Measurements from ENCODE around the gene RPS15. TPM values are rescaled to one million over a fixed set of nuclear protein-coding genes. Genes with fewer than 3 reads are reported as not detected.
"Not testable (repeated sequence)": the region's sequence is repeated elsewhere in the genome, so short reads cannot be mapped to it uniquely, and the experiment has no call there.

RPS15 gene
- total RNA-seq, 4 donors from 2014 or later, result 1,297 to 2,978 (median 2,171) TPM

DNA sequence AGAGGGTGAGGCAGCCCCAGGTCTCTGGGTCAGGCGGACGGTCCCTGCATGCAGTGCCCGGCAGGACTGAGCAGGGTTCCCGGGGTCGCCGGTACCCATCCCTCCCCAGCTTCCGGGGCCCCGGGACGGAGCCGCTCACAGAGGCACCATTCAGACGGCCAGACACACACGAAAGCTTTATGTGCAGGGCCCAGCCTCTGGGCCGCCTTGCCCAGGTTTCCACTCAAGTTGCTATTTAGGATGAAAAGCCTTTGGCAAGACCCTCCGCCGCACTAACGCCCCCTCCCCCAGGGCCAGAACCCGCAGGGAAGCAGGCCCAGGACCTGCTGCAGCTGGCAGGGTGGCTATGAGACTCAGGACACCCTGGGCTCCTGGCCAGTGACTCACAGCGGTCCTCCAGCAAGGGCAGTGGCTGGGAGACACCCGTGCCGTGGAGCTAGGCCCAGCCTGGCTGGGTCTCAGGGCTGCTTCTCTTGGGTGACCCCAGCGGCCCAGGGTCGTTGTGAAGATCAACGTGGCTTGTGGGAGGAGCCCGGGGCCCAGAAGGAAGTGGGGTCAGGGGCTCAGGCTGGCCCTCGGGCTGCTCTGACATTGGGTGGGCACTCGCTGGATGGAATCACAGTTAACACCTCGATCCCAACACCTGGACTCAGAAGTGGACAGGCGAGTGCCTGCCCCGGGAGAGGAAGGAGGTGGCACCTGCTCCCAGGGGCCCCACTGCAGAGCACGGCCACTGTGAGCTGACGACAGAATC is 36.0 kb downstream of the RPS15 start:
- TF ChIP-seq, protein P1, sequence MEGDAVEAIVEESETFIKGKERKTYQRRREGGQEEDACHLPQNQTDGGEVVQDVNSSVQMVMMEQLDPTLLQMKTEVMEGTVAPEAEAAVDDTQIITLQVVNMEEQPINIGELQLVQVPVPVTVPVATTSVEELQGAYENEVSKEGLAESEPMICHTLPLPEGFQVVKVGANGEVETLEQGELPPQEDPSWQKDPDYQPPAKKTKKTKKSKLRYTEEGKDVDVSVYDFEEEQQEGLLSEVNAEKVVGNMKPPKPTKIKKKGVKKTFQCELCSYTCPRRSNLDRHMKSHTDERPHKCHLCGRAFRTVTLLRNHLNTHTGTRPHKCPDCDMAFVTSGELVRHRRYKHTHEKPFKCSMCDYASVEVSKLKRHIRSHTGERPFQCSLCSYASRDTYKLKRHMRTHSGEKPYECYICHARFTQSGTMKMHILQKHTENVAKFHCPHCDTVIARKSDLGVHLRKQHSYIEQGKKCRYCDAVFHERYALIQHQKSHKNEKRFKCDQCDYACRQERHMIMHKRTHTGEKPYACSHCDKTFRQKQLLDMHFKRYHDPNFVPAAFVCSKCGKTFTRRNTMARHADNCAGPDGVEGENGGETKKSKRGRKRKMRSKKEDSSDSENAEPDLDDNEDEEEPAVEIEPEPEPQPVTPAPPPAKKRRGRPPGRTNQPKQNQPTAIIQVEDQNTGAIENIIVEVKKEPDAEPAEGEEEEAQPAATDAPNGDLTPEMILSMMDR (IDR thresholded peaks at IDR 0.05), result no peak
- TF ChIP-seq POLR2AphosphoS5 (IDR thresholded peaks at IDR 0.05) (no peak), EP300 (IDR thresholded peaks at IDR 0.05) (no peak), POLR2A (IDR thresholded peaks at IDR 0.05; ENCODE audit: low read depth) (no peak)
- intact Hi-C loops (cut with DNase I), result no loop called here
- Histone ChIP-seq H3K27me3 (peaks cover 26 to 65% (median 39%) of the 10 kb centered on the region in 4 donors), H3K4me3 (no peak overlapping the region), H3K9me3 (no peaks in the 10 kb centered on the region), H3K4me1 (peaks cover 37 to 81% (median 70%) of the 10 kb centered on the region in 4 donors), H3K36me3 (peaks cover 0 to 37% (median 16%) of the 10 kb centered on the region in 4 donors), H3K27ac (replicated peaks in 1 of 4) (no peak overlapping the region)
- no peak for DNase-seq (ENCODE audit: extremely low spot score)
- 77% methylated on average over 11 of the region's 31 CpGs for WGBS

DNA sequence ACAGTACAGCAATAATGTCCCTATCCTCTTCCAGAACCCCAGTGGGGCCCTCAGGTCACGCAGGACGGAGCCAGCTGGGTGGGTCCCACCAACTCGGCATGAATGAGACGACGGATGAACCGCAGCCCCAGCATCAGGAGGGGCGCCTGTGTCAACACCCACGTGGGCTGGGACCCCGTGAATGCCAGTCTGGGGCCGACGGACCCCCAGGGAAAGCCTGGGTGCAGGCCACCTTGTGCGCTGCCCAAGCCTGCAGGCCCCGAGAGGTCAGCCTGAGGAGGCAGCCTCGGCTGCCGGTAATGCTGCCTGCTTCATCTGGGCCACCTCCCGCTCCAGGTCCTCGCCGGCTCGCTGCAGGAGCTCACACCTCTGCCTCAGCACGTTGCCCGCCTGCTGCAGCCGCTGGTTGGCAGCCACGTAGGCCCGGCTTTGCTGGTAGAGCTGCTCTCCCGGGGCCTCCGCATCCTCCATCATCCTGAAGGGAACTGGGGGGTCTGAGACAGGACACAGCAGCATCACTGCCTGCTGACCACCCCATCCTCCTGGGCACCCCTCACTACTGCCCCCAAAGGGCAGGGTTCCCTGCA is 36.7 kb downstream of the RPS15 start:
- Histone ChIP-seq H3K27me3 (peaks cover 23 to 59% (median 36%) of the 10 kb centered on the region in 4 donors), H3K27ac (replicated peaks in 1 of 4) (no peak overlapping the region), H3K4me1 (peaks cover 39 to 81% (median 71%) of the 10 kb centered on the region in 4 donors), H3K36me3 (peaks cover 0 to 37% (median 16%) of the 10 kb centered on the region in 4 donors), H3K4me3 (no peak overlapping the region), H3K9me3 (no peaks in the 10 kb centered on the region)
- intact Hi-C loops (cut with DNase I), result no loop called here
- TF ChIP-seq EP300 (IDR thresholded peaks at IDR 0.05) (no peak), POLR2A (IDR thresholded peaks at IDR 0.05; ENCODE audit: low read depth) (no peak), POLR2AphosphoS5 (IDR thresholded peaks at IDR 0.05) (no peak)
- TF ChIP-seq, protein P1 (IDR thresholded peaks at IDR 0.05), result no peak
- 81% methylated on average over 11 of the region's 26 CpGs for WGBS
- DNase-seq (ENCODE audit: extremely low spot score), result no peak

DNA sequence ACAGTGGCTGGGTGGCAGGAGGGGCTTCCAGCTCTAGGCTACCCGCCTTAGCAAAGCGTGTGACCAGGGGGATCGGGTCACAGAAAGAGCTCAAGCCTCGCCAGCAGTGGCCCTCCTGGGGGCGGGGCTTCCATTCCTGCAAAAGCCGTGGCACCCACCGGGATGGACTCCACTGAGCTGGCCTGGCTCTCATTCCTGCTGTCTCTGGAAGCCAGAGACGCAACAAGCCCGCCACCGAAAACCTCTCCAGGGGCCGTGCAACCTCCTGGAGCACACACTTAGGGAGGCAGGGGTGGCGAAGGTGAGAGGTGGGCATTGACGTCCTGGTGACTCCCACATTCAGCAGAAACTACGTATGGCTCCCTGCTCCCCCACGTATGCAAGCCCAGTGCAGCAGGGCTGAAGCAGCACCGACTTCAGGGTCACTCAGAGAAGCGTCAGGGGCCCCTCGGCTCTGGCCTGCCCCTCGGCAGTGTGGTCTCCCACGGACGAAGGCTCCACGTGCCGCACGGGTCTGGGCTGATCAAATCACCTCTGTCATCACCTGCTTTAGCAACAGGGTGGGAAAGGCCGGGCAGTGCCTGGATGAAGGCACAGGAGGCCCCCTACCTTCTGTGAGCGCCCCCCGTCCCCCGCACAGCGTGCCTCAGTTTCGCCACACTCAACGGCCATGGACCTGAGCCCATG is 37.7 kb downstream of the RPS15 start:
- Histone ChIP-seq H3K36me3 (peaks cover 0 to 37% (median 16%) of the 10 kb centered on the region in 4 donors), H3K27ac (replicated peaks in 1 of 4) (no peak overlapping the region), H3K9me3 (no peaks in the 10 kb centered on the region), H3K27me3 (peaks cover 13 to 48% (median 26%) of the 10 kb centered on the region in 4 donors), H3K4me1 (peaks cover 29 to 72% (median 62%) of the 10 kb centered on the region in 4 donors), H3K4me3 (no peak overlapping the region)
- TF ChIP-seq, protein P1 (IDR thresholded peaks at IDR 0.05), result no peak
- TF ChIP-seq POLR2AphosphoS5 (IDR thresholded peaks at IDR 0.05), result no peak
- TF ChIP-seq EP300 (IDR thresholded peaks at IDR 0.05), result no peak
- no peak for TF ChIP-seq POLR2A (IDR thresholded peaks at IDR 0.05; ENCODE audit: low read depth)
- DNase-seq (ENCODE audit: extremely low spot score), result no peak
- WGBS, result 85% methylated on average over 22 of the region's 31 CpGs
- intact Hi-C loops (cut with DNase I), result no loop called here

DNA sequence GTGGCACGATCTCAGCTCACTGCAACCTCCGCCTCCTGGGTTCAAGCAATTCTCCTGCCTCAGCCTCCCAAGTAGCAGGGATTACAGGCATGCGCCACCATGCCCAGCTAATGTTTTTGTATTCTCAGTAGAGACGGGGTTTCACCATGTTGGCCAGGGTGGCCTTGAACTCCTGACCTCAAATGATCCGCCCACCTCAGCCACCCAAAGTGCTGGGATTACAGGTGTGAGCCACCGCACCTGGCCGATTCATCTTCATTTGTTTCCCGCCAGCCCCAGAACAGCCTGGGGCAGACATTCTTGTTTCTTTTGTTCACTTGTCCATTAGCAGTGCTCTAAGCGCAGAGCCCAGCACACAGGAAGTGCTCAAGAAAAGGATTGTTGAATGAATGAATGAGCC is 38.9 kb downstream of the RPS15 start:
- H3K9me3 ChIP-seq; DNase-seq (ENCODE audit: extremely low spot score); intact Hi-C loops (cut with DNase I); H3K27ac ChIP-seq (replicated peaks in 1 of 4); H3K4me3 ChIP-seq: not testable (repeated sequence)
- Histone ChIP-seq H3K4me1 (peaks cover 22 to 60% (median 50%) of the 10 kb centered on the region in 4 donors), H3K27me3 (peaks cover 2 to 37% (median 14%) of the 10 kb centered on the region in 4 donors), H3K36me3 (peaks cover 0 to 37% (median 16%) of the 10 kb centered on the region in 4 donors)
- 88% methylated on average over 9 of the region's 9 CpGs for WGBS

Data from esophagus muscularis mucosa (tissue), 4 donors.